Naive thymus-derived CD4-positive, alpha-beta T cell (primary cell): ENCODE measurements around the gene FAM83B. TPM values are rescaled to one million over a fixed set of nuclear protein-coding genes. Genes with fewer than 3 reads are reported as not detected.

ENCODE experiments used
- ATAC-seq: fragments of 150-1000 bp; cut with Tn5 transposase; 2 replicates; pipeline ENCODE4 v1.10.0; 2021; ENCODE audit warnings: mild to moderate bottlenecking, moderate library complexity
- CTCF ChIA-PET: fragments of 350-600 bp; sonication (Branson Sonifier 250); formaldehyde crosslinking; loops from one replicate; lab custom pipeline; 2021; ENCODE audit warnings: antibody characterized with exemption; lab: Charles Lee
- POLR2A ChIA-PET: fragments of 350-600 bp; sonication (Branson Sonifier 250); formaldehyde crosslinking; loops from one replicate; lab custom pipeline; 2021; ENCODE audit warnings: antibody characterized with exemption, inconsistent platforms; lab: Charles Lee
- DNase-seq, 9 donors: peaks; one replicate each; pipeline versions ENCODE4 v3.0.0 to v3.0.0-alpha.2; 2020 to 2022; ENCODE audit warnings: mixed read lengths in 1 of 9
- H3K27ac ChIP-seq: one replicate; pipeline ENCODE4 v1.7.0; 2013; ENCODE audit warnings: mild to moderate bottlenecking, low read depth, low read length, moderate library complexity
- H3K27me3 ChIP-seq, 2 donors: one replicate each; pipeline ENCODE4 v1.7.0; 2013; ENCODE audit warnings: low read length in 2 of 2, mild to moderate bottlenecking in 2 of 2, moderate library complexity in 2 of 2; ENCODE audit not compliant: control insufficient read depth in 2 of 2, insufficient read depth in 2 of 2
- H3K36me3 ChIP-seq, 3 experiments: 1 replicate in 2 of 3; 2 replicates in 1 of 3; pipeline ENCODE4 v1.7.0; 2013; ENCODE audit warnings: low read length in 3 of 3, mild to moderate bottlenecking in 3 of 3, moderate library complexity in 1 of 3; ENCODE audit not compliant: insufficient read depth in 3 of 3, control insufficient read depth in 2 of 3
- H3K4me1 ChIP-seq, 2 donors: one replicate each; pipeline ENCODE4 v1.7.0; 2013; ENCODE audit warnings: low read length in 2 of 2, mild to moderate bottlenecking in 2 of 2, moderate library complexity in 1 of 2; ENCODE audit not compliant: control insufficient read depth in 2 of 2, insufficient read depth in 2 of 2
- H3K4me3 ChIP-seq: 2 replicates; pipeline ENCODE4 v1.7.0; 2013; ENCODE audit warnings: mild to moderate bottlenecking, low read length
- H3K9me3 ChIP-seq, 3 experiments: 1 replicate in 2 of 3; 2 replicates in 1 of 3; pipeline ENCODE4 v1.7.0; 2013; ENCODE audit warnings: low read length in 3 of 3; ENCODE audit not compliant: control insufficient read depth in 2 of 3
- H3K27ac Mint-ChIP-seq, 9 donors: one replicate each; pipeline ENCODE4 v1.8.0; 2020 to 2022; ENCODE audit warnings: mixed read lengths in 9 of 9, mild to moderate bottlenecking in 8 of 9, moderate library complexity in 5 of 9, inconsistent platforms in 2 of 9
- H3K27me3 Mint-ChIP-seq, 5 donors: one replicate each; pipeline ENCODE4 v1.8.0; 2021 to 2022; ENCODE audit warnings: mixed read lengths in 5 of 5, mild to moderate bottlenecking in 1 of 5
- H3K36me3 Mint-ChIP-seq, 5 donors: one replicate each; pipeline ENCODE4 v1.8.0; 2020 to 2022; ENCODE audit warnings: mixed read lengths in 5 of 5, mild to moderate bottlenecking in 3 of 5, inconsistent platforms in 1 of 5
- H3K4me1 Mint-ChIP-seq, 7 donors: one replicate each; pipeline ENCODE4 v1.8.0; 2020 to 2022; ENCODE audit warnings: mixed read lengths in 7 of 7, mild to moderate bottlenecking in 3 of 7, inconsistent platforms in 1 of 7
- H3K4me3 Mint-ChIP-seq, 10 donors: one replicate each; pipeline ENCODE4 v1.8.0; 2020 to 2022; ENCODE audit warnings: mild to moderate bottlenecking in 10 of 10, mixed read lengths in 10 of 10, moderate library complexity in 6 of 10, inconsistent platforms in 2 of 10
- H3K9me3 Mint-ChIP-seq, 11 donors: one replicate each; pipeline ENCODE4 v1.8.0; 2020 to 2022; ENCODE audit warnings: mixed read lengths in 11 of 11, mild to moderate bottlenecking in 4 of 11, inconsistent platforms in 1 of 11, moderate library complexity in 1 of 11
- intact Hi-C, 2 donors: fragments of 100-400 bp; cut with micrococcal nuclease; formaldehyde crosslinking; loops; one replicate each; pipeline ENCODE4 v1.15.1; 2023
- polyA plus RNA-seq, 2 donors: library from polyadenylated mRNA; unstranded; fragments of 300-500 nt; fragmentation: Illumina TruSeq; gene quantifications; one replicate each; pipeline ENCODE4 v1.2.3, GENCODE V29; 2021
- total RNA-seq, 6 experiments: library from RNA in 5 of 6; stranded (reverse) in 5 of 6; gene quantifications; 1 replicate in 5 of 6; 2 replicates in 1 of 6; pipeline ENCODE4 v1.2.3 and lab custom pipeline; 2021 to 2026

Gene FAM83B
- total and polyA plus RNA-seq, 7 experiments from 2014 or later: not detected

GRCh38 chr6:54830216-54830615 lies 16.4 kb upstream of the FAM83B start:
- no peak for ATAC-seq
- POLR2A ChIA-PET: no interaction called here
- H3K27me3 Mint-ChIP-seq: no peaks in the 10 kb centered on the region

GRCh38 chr6:54835176-54835575 lies 11.4 kb upstream of the FAM83B start:
- no peak for ATAC-seq
- no peak for DNase-seq
- no peak overlapping the region for H3K4me3 Mint-ChIP-seq
- Histone ChIP-seq H3K27ac (no peak overlapping the region), H3K9me3 (no peaks in the 10 kb centered on the region), H3K27me3 (no peaks in the 10 kb centered on the region), H3K4me3 (no peak overlapping the region), H3K4me1 (no peaks in the 10 kb centered on the region), H3K36me3 (no peaks in the 10 kb centered on the region)
- ChIA-PET CTCF (no interaction called here), POLR2A (no interaction called here)
- intact Hi-C loops: no loop called here
- H3K27ac Mint-ChIP-seq: no peak overlapping the region
- no peaks in the 10 kb centered on the region for H3K4me1 Mint-ChIP-seq
- H3K36me3 Mint-ChIP-seq: no peaks in the 10 kb centered on the region
- H3K27me3 Mint-ChIP-seq: no peaks in the 10 kb centered on the region
- peaks cover 0 to 10% (median 6%) of the 10 kb centered on the region in 11 donors for H3K9me3 Mint-ChIP-seq

More at GRCh38 chr6:54830216-54830615, 16.4 kb upstream of the FAM83B start:
- H3K27ac Mint-ChIP-seq: no peak overlapping the region
- H3K27me3 ChIP-seq: no peaks in the 10 kb centered on the region
- no peaks in the 10 kb centered on the region for H3K4me1 Mint-ChIP-seq
- no peak overlapping the region for H3K4me3 Mint-ChIP-seq
- intact Hi-C loops: no loop called here
- DNase-seq: no peak
- no peaks in the 10 kb centered on the region for H3K9me3 ChIP-seq
- CTCF ChIA-PET: no interaction called here
- H3K4me1 ChIP-seq: no peaks in the 10 kb centered on the region
- H3K4me3 ChIP-seq: no peak overlapping the region
- H3K9me3 Mint-ChIP-seq: peaks cover 0 to 25% (median 6%) of the 10 kb centered on the region in 11 donors
- no peaks in the 10 kb centered on the region for H3K36me3 ChIP-seq
- no peak overlapping the region for H3K27ac ChIP-seq
- H3K36me3 Mint-ChIP-seq: no peaks in the 10 kb centered on the region

- H3K4me1 Mint-ChIP-seq: peaks cover 0 to 1% (median 0%) of the 10 kb centered on the region in 7 donors
- peaks cover 1 to 17% (median 6%) of the 10 kb centered on the region in 11 donors for H3K9me3 Mint-ChIP-seq
- intact Hi-C loops: no loop called here
- ChIA-PET CTCF (no interaction called here), POLR2A (no interaction called here)
- H3K4me3 Mint-ChIP-seq: no peak overlapping the region
- DNase-seq: no peak
- ATAC-seq: no peak
- Histone ChIP-seq H3K4me3 (no peak overlapping the region), H3K9me3 (no peaks in the 10 kb centered on the region), H3K27me3 (no peaks in the 10 kb centered on the region), H3K27ac (no peak overlapping the region), H3K36me3 (no peaks in the 10 kb centered on the region), H3K4me1 (no peaks in the 10 kb centered on the region)
- no peak overlapping the region for H3K27ac Mint-ChIP-seq
- H3K27me3 Mint-ChIP-seq: peaks cover 18 to 40% (median 30%) of the 10 kb centered on the region in 5 donors
- H3K36me3 Mint-ChIP-seq: peaks cover 0 to 13% (median 0%) of the 10 kb centered on the region in 5 donors
Observed at GRCh38 chr6:54846857-54847674, 495 bp downstream of the FAM83B start.

GRCh38 chr6:54847799-54848597 lies 1.4 kb downstream of the FAM83B start:
- Mint-ChIP-seq H3K4me1 (peaks cover 0 to 1% (median 0%) of the 10 kb centered on the region in 7 donors), H3K9me3 (peaks cover 1 to 17% (median 8%) of the 10 kb centered on the region in 11 donors), H3K36me3 (peaks cover 0 to 13% (median 0%) of the 10 kb centered on the region in 5 donors), H3K4me3 (no peak overlapping the region), H3K27me3 (peaks cover 18 to 40% (median 30%) of the 10 kb centered on the region in 5 donors), H3K27ac (no peak overlapping the region)
- H3K4me3 ChIP-seq: no peak overlapping the region
- ATAC-seq (no peak), DNase-seq (no peak)
- no peak overlapping the region for H3K27ac ChIP-seq
- H3K27me3 ChIP-seq: no peaks in the 10 kb centered on the region
- H3K36me3 ChIP-seq: no peaks in the 10 kb centered on the region
- POLR2A ChIA-PET: no interaction called here
- no peaks in the 10 kb centered on the region for H3K9me3 ChIP-seq
- CTCF ChIA-PET: no interaction called here
- H3K4me1 ChIP-seq: no peaks in the 10 kb centered on the region
- intact Hi-C loops: no loop called here

- CTCF ChIA-PET: no interaction called here
- Histone ChIP-seq H3K4me3 (no peak overlapping the region), H3K9me3 (no peaks in the 10 kb centered on the region), H3K27ac (no peak overlapping the region), H3K27me3 (no peaks in the 10 kb centered on the region), H3K4me1 (no peaks in the 10 kb centered on the region), H3K36me3 (no peaks in the 10 kb centered on the region)
- H3K27me3 Mint-ChIP-seq: peaks cover 18 to 30% (median 24%) of the 10 kb centered on the region in 5 donors
- H3K27ac Mint-ChIP-seq: no peak overlapping the region
- no peak for DNase-seq
- intact Hi-C loops: no loop called here
- peaks cover 0 to 13% (median 0%) of the 10 kb centered on the region in 5 donors for H3K36me3 Mint-ChIP-seq
- H3K9me3 Mint-ChIP-seq: peaks cover 1 to 15% (median 7%) of the 10 kb centered on the region in 11 donors
- no peaks in the 10 kb centered on the region for H3K4me1 Mint-ChIP-seq
- POLR2A ChIA-PET: no interaction called here
- no peak for ATAC-seq
- no peak overlapping the region for H3K4me3 Mint-ChIP-seq
Observed at GRCh38 chr6:54850114-54850513, 3.5 kb downstream of the FAM83B start.

- no peak overlapping the region for H3K4me3 ChIP-seq
- no peaks in the 10 kb centered on the region for H3K36me3 ChIP-seq
- Mint-ChIP-seq H3K9me3 (peaks cover 0 to 6% (median 2%) of the 10 kb centered on the region in 11 donors), H3K4me3 (no peak overlapping the region), H3K36me3 (peaks cover 0 to 2% (median 0%) of the 10 kb centered on the region in 5 donors), H3K27me3 (no peaks in the 10 kb centered on the region), H3K27ac (no peak overlapping the region), H3K4me1 (no peaks in the 10 kb centered on the region)
- H3K27me3 ChIP-seq: no peaks in the 10 kb centered on the region
- ATAC-seq: no peak
- no peaks in the 10 kb centered on the region for H3K9me3 ChIP-seq
- no peak overlapping the region for H3K27ac ChIP-seq
- intact Hi-C loops: no loop called here
- H3K4me1 ChIP-seq: no peaks in the 10 kb centered on the region
- no peak for DNase-seq
- CTCF ChIA-PET: no interaction called here
- POLR2A ChIA-PET: no interaction called here
Observed at GRCh38 chr6:54856129-54856528, 9.6 kb downstream of the FAM83B start.
